Measurements from ENCODE around the gene PRKN.

GRCh38 chr6:161377116-161377515, 1350.5 kb downstream of the PRKN start:
- TF ChIP-seq CTCF (IDR thresholded peaks at IDR 0.05) (no peak), POLR2A (IDR thresholded peaks at IDR 0.05) (no peak)

All from thyroid gland (tissue), 4 donors.